ENCODE results near the gene SIGLEC11. TPM values are rescaled to one million over a fixed set of nuclear protein-coding genes. Genes with fewer than 3 reads are reported as not detected.

SIGLEC11 gene
- total RNA-seq, 1 donor from 2014 or later = not detected

Other genes with a start within 250 kb of the SIGLEC11 start
- gene TSKS, start 197.9 kb downstream of the SIGLEC11 start, total RNA-seq = not detected in 2 replicates
- 76.0 and 76.3 TPM in 2 replicates for gene AP2A1, start 194.2 kb downstream of the SIGLEC11 start, total RNA-seq
- gene FUZ, start 147.9 kb downstream of the SIGLEC11 start, total RNA-seq = 37.8 and 40.0 TPM in 2 replicates
- gene MED25, start 142.9 kb downstream of the SIGLEC11 start, total RNA-seq = 136 and 141 TPM in 2 replicates
- 518 and 564 TPM in 2 replicates for gene PTOV1, start 110.0 kb downstream of the SIGLEC11 start, total RNA-seq
- gene PNKP, start 93.6 kb downstream of the SIGLEC11 start, total RNA-seq = 137 and 144 TPM in 2 replicates
- gene AKT1S1, start 83.8 kb downstream of the SIGLEC11 start, total RNA-seq = 41.5 and 48.8 TPM in 2 replicates
- 44.6 and 45.4 TPM in 2 replicates for gene TBC1D17, start 83.5 kb downstream of the SIGLEC11 start, total RNA-seq
- gene IL4I1, start 64.3 kb downstream of the SIGLEC11 start, total RNA-seq = 0.24 and 0.40 TPM in 2 replicates
- 14.5 and 15.9 TPM in 2 replicates for gene ATF5, start 32.0 kb downstream of the SIGLEC11 start, total RNA-seq
- 80.8 and 85.9 TPM in 2 replicates for gene NUP62, start 31.7 kb downstream of the SIGLEC11 start, total RNA-seq
- gene VRK3, start 64.2 kb upstream of the SIGLEC11 start, total RNA-seq = 45.4 and 53.4 TPM in 2 replicates
- 15.5 TPM in 2 replicates for gene ZNF473, start 64.8 kb upstream of the SIGLEC11 start, total RNA-seq
- gene IZUMO2, start 202.1 kb upstream of the SIGLEC11 start, total RNA-seq = not detected in 2 replicates
- 65.9 and 67.9 TPM in 2 replicates for gene MYH14, start 242.4 kb upstream of the SIGLEC11 start, total RNA-seq